ENCODE measurements around the gene SQOR. TPM values are rescaled to one million over a fixed set of nuclear protein-coding genes. Genes with fewer than 3 reads are reported as not detected.

Gene SQOR
- total and polyA plus RNA-seq, 2 experiments from 2014 or later: 0.23 TPM; not detected in 1

DNA sequence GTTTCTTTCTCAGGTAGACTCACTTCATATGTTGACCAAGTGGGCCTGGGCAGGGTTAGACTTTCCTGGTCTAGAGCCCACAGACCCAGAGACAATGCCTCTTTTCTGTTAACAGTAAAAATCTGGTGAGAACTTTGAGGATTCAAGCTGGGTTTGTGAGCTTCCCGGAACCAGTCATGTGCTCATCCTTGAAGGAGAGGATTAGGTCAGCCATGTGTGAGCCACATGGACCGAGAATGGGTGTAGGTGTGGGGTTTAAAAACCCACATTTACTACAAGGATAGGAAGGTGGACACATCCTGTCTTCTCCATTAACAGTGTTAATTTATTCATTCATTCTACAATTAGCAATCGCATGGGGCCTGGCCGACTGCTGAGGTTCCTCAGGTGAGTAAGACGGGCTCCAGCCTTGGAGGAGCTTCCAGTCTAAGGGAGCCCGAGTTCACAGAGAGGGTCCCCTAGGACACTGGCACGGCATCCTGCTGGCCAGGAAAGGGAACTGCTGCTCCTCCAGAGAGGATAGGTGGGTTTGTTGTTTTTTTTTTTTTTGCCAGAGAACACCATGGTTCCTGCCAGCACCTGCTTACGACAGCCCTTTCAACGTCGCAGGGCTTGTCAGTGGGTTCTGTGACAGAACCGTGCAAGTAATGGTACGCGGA lies 69.0 kb downstream of the SQOR start:
- Histone ChIP-seq H3K27ac (ENCODE audit: low read depth) (no peak overlapping the region), H3F3A (replicated peaks; ENCODE audit: low read depth) (no peaks in the 10 kb centered on the region), H3K4me3 (peak overlapping the region; percentile 68), H2AFZ (peak overlapping the region; percentile 97), H3K27me3 (ENCODE audit: insufficient read depth) (peaks cover 15% of the 10 kb centered on the region), H3K9me2 (ENCODE audit: insufficient read depth) (no peaks in the 10 kb centered on the region), H4K20me1 (replicated peaks; ENCODE audit: insufficient read depth) (no peaks in the 10 kb centered on the region), H3K36me3 (ENCODE audit: insufficient read depth) (no peaks in the 10 kb centered on the region), H3K4me2 (peak overlapping the region; percentile 89), H3K4me1 (ENCODE audit: insufficient read depth) (peaks cover 2% of the 10 kb centered on the region; the same call in 1 of the 2 replicates), H3K79me2 (replicated peaks; ENCODE audit: insufficient read depth) (no peaks in the 10 kb centered on the region)
- peaks cover 4% of the 10 kb centered on the region; the same call in 2 of the 3 replicates for H3K4me1 Mint-ChIP-seq
- peaks cover 15% of the 10 kb centered on the region; the same call in 2 of the 3 replicates for H3K36me3 Mint-ChIP-seq (ENCODE audit: low read depth)
- H3K27ac Mint-ChIP-seq: no peak overlapping the region
- peaks cover 11% of the 10 kb centered on the region for H3K27me3 Mint-ChIP-seq (ENCODE audit: insufficient read depth, low read depth, poor library complexity)
- TF ChIP-seq CTCF (conservative IDR thresholded peaks at IDR 0.05; ENCODE audit: low read depth in 2 of 2) (peak; percentile 31 to 56), REST (IDR thresholded peaks at IDR 0.05; ENCODE audit: unreplicated experiment) (no peak)
- H3K4me3 Mint-ChIP-seq: peak overlapping the region; percentile 79
- ATAC-seq (peak; percentile 74), DNase-seq (ENCODE audit: low spot score) (peak; percentile 76)
- H3K9me3 Mint-ChIP-seq: peaks cover 70% of the 10 kb centered on the region

DNA sequence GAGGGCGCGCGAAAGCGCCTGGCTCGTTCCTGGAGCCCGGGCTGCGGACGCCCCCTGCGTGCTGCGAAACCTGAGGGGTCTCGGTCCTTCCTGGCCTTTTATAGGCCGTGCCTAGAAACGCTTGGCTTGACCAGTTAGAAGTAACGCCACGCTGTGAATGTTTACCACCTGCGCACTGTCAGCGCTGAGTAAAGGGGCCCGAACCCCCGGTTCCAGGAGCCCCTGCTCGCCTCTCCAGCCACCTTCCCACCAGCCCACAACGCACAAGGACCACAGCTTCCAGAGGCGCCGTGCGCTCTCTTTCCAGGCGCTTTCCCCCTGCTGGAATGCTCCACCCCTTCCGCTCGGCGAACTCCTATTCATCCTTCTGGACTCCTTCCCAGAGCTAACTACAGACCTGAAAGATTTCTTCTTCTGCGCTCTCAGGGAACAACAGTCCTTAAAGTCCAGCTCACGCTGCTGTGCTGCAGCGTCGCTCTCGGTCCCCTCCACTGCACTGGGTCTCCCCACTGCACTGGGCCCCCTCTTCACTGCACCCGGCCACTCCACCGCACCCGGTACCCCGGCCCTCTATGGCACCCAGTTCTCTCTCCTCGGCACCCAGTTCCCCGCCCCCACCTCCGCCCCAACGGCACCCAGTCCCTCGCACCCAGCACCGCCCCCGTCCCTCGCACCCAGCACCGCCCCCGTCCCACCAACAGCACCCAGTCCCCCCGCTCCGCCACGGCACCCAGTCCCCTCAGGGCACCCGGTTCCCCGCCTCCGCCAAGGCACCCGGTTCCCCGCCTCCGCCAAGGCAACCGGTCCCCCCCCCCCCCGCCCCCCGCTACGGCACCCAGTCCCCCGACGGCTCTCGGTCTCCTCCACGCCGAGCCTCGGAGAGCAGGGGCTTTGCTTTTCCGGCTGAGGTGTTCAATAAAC lies 69.8 kb downstream of the SQOR start:
- ATAC-seq (peak; percentile 85), DNase-seq (ENCODE audit: low spot score) (peak; percentile 81)
- no peaks in the 10 kb centered on the region for H3K36me3 ChIP-seq (ENCODE audit: insufficient read depth)
- H2AFZ ChIP-seq: peak overlapping the region; percentile 97
- H3K4me3 ChIP-seq: peak overlapping the region; percentile 68
- H3K79me2 ChIP-seq (replicated peaks; ENCODE audit: insufficient read depth): no peaks in the 10 kb centered on the region
- peaks cover 69% of the 10 kb centered on the region for H3K9me3 Mint-ChIP-seq
- no peaks in the 10 kb centered on the region for H3K9me2 ChIP-seq (ENCODE audit: insufficient read depth)
- peaks cover 4% of the 10 kb centered on the region; the same call in 2 of the 3 replicates for H3K4me1 Mint-ChIP-seq
- no peaks in the 10 kb centered on the region for H3F3A ChIP-seq (replicated peaks; ENCODE audit: low read depth)
- H3K27me3 ChIP-seq (ENCODE audit: insufficient read depth): peaks cover 15% of the 10 kb centered on the region
- peak overlapping the region; percentile 79 for H3K4me3 Mint-ChIP-seq
- H3K36me3 Mint-ChIP-seq (ENCODE audit: low read depth): peaks cover 18% of the 10 kb centered on the region; the same call in 2 of the 3 replicates
- H3K4me2 ChIP-seq: peak overlapping the region; percentile 89
- peaks cover 2% of the 10 kb centered on the region; the same call in 1 of the 2 replicates for H3K4me1 ChIP-seq (ENCODE audit: insufficient read depth)
- TF ChIP-seq CREB1 (CRISPR knock-in tag; IDR thresholded peaks at IDR 0.05; ENCODE audit: low read depth) (no peak), POLR2AphosphoS5 (IDR thresholded peaks at IDR 0.05; ENCODE audit: low read depth) (peak; percentile 64; the same call in 1 of the 2 replicates)
- no peak overlapping the region for H3K27ac ChIP-seq (ENCODE audit: low read depth)
- peaks cover 11% of the 10 kb centered on the region for H3K27me3 Mint-ChIP-seq (ENCODE audit: insufficient read depth, low read depth, poor library complexity)
- no peak overlapping the region for H3K27ac Mint-ChIP-seq
- H4K20me1 ChIP-seq (replicated peaks; ENCODE audit: insufficient read depth): no peaks in the 10 kb centered on the region

Data from GM23338 (cell line).